OCI-LY7 (cell line): ENCODE measurements around the gene DIAPH2. TPM values are rescaled to one million over a fixed set of nuclear protein-coding genes. Genes with fewer than 3 reads are reported as not detected.

ENCODE experiments used
- BruUV-seq: library from RNA; stranded (reverse); fragments of 400-500 nt; replicated peaks from 2 replicates; lab custom pipeline; 2021; lab: Mats Ljungman, UMichigan
- CTCF ChIA-PET: fragments of 300-600 bp; sonication (Branson Sonifier 250); formaldehyde crosslinking; loops from one replicate; lab custom pipeline; 2022; ENCODE audit warnings: antibody characterized with exemption; ENCODE audit not compliant: unreplicated experiment; lab: Charles Lee
- POLR2A ChIA-PET: fragments of 300-600 bp; sonication (Branson Sonifier 250); formaldehyde crosslinking; loops from one replicate; lab custom pipeline; 2022; ENCODE audit warnings: antibody characterized with exemption; lab: Charles Lee
- DNase-seq: peaks from one replicate; pipeline ENCODE4 v3.0.0-alpha.2; 2015; ENCODE audit warnings: low spot score
- H2AFZ ChIP-seq: fragments of 200-600 bp; sonication (generic), shearing (Covaris generic); 2 replicates; pipeline ENCODE4 v1.6.1; 2014; ENCODE audit warnings: mild to moderate bottlenecking, antibody characterized with exemption, low read length, moderate library complexity
- H3K27ac ChIP-seq: fragments of 200-600 bp; sonication (generic); 2 replicates; pipeline ENCODE4 v1.5.1; 2014; ENCODE audit warnings: mixed run types, low read depth, mild to moderate bottlenecking, moderate library complexity, low read length, inconsistent platforms; ENCODE audit not compliant: poor library complexity, severe bottlenecking
- H3K36me3 ChIP-seq: fragments of 200-600 bp; sonication (generic); 2 replicates; pipeline ENCODE4 v1.6.1; 2014; ENCODE audit warnings: mild to moderate bottlenecking, antibody characterized with exemption, low read length, moderate library complexity, mixed read lengths; ENCODE audit not compliant: insufficient read depth
- H3K4me1 ChIP-seq: fragments of 200-600 bp; sonication (generic); 2 replicates; pipeline ENCODE4 v1.5.1; 2014; ENCODE audit warnings: mild to moderate bottlenecking, low read length; ENCODE audit not compliant: insufficient read depth, poor library complexity, severe bottlenecking
- H3K4me2 ChIP-seq: fragments of 200-600 bp; sonication (generic); 2 replicates; pipeline ENCODE4 v1.6.1; 2014; ENCODE audit warnings: mild to moderate bottlenecking, low read length
- H3K4me3 ChIP-seq: fragments of 200-600 bp; sonication (generic); 2 replicates; pipeline ENCODE4 v1.5.1; 2014; ENCODE audit warnings: mild to moderate bottlenecking, low read depth, low read length; ENCODE audit not compliant: poor library complexity, severe bottlenecking
- H3K79me2 ChIP-seq: fragments of 200-600 bp; sonication (generic); 2 replicates; pipeline ENCODE4 v1.6.1; 2016; ENCODE audit warnings: low read depth, mild to moderate bottlenecking, low read length, moderate library complexity, mixed read lengths; ENCODE audit not compliant: insufficient read depth
- H3K9me2 ChIP-seq: fragments of 200-600 bp; sonication (generic); 2 replicates; pipeline ENCODE4 v1.6.1; 2016; ENCODE audit warnings: mild to moderate bottlenecking, low read length, mixed read lengths; ENCODE audit not compliant: insufficient read depth
- H3K9me3 ChIP-seq: fragments of 200-600 bp; sonication (generic); 2 replicates; pipeline ENCODE4 v1.6.1; 2014; ENCODE audit warnings: mild to moderate bottlenecking, mixed run types, low read length, mixed read lengths
- H4K20me1 ChIP-seq: fragments of 200-600 bp; sonication (generic); 2 replicates; pipeline ENCODE4 v1.6.1; 2014; ENCODE audit warnings: mild to moderate bottlenecking, antibody characterized with exemption, low read length, moderate library complexity, mixed read lengths; ENCODE audit not compliant: insufficient read depth
- EZH2phosphoT487 ChIP-seq: fragments of 200-600 bp; sonication (generic); IDR thresholded peaks from 2 replicates; pipeline ENCODE4 v1.6.1; 2018; ENCODE audit warnings: low read depth, borderline replicate concordance, mild to moderate bottlenecking, mixed run types, antibody characterized with exemption, low read length, moderate library complexity, mixed read lengths
- intact Hi-C: fragments of 100-400 bp; cut with micrococcal nuclease; formaldehyde crosslinking; loops from one replicate; pipeline ENCODE4 v1.10.0; 2022; ENCODE audit not compliant: unreplicated experiment
- total RNA-seq, 2 experiments: library from RNA; depleted of rRNA in 1 of 2; stranded (reverse); fragments of >200 nt in 1 of 2; shearing (Covaris generic) in 1 of 2; gene quantifications; 2 replicates each; pipeline ENCODE4 v1.2.3, GENCODE V29; 2014 to 2022
- TF ChIP-seq, protein P1 (sequence below): fragments of 200-600 bp; sonication (generic); conservative IDR thresholded peaks from 2 replicates; pipeline ENCODE4 v1.5.1; 2014; ENCODE audit warnings: mild to moderate bottlenecking, antibody characterized with exemption, low read length, moderate library complexity, mixed read lengths

Gene DIAPH2
- total RNA-seq, 2 experiments from 2014 or later: 21.3 to 21.5 TPM

DNA sequence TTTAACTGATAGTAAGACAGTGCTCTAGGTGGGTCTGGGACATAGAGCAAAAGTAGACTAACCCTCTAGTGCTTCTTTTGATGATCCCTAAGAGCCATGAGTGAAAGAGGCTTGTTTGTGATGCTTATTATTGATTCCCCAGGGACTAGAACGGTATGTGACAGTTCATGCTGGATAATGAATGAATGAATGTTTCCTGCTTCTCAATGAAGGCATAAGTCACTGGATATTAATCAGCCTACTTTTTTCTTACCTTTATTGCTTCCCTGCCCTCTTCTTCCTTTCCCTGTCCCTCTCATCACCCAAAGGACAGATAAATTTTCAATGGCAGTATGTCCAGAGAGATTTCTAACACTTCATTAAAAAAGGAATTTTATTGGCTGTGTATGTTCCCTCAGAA lies 685.3 kb downstream of the DIAPH2 start:
- Histone ChIP-seq H3K9me3 (no peaks in the 10 kb centered on the region), H3K9me2 (no peaks in the 10 kb centered on the region), H3K27ac (no peak overlapping the region), H3K36me3 (no peaks in the 10 kb centered on the region), H2AFZ (no peak overlapping the region), H3K4me3 (no peak overlapping the region), H3K4me1 (no peaks in the 10 kb centered on the region), H3K79me2 (no peaks in the 10 kb centered on the region), H4K20me1 (no peaks in the 10 kb centered on the region), H3K4me2 (no peak overlapping the region)
- intact Hi-C loops: no loop called here
- no peak for DNase-seq
- TF ChIP-seq EZH2phosphoT487: no peak
- TF ChIP-seq, protein P1, sequence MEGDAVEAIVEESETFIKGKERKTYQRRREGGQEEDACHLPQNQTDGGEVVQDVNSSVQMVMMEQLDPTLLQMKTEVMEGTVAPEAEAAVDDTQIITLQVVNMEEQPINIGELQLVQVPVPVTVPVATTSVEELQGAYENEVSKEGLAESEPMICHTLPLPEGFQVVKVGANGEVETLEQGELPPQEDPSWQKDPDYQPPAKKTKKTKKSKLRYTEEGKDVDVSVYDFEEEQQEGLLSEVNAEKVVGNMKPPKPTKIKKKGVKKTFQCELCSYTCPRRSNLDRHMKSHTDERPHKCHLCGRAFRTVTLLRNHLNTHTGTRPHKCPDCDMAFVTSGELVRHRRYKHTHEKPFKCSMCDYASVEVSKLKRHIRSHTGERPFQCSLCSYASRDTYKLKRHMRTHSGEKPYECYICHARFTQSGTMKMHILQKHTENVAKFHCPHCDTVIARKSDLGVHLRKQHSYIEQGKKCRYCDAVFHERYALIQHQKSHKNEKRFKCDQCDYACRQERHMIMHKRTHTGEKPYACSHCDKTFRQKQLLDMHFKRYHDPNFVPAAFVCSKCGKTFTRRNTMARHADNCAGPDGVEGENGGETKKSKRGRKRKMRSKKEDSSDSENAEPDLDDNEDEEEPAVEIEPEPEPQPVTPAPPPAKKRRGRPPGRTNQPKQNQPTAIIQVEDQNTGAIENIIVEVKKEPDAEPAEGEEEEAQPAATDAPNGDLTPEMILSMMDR: no peak
- no TSS peak for BruUV-seq
- CTCF ChIA-PET: no interaction called here
- POLR2A ChIA-PET: no interaction called here

DNA sequence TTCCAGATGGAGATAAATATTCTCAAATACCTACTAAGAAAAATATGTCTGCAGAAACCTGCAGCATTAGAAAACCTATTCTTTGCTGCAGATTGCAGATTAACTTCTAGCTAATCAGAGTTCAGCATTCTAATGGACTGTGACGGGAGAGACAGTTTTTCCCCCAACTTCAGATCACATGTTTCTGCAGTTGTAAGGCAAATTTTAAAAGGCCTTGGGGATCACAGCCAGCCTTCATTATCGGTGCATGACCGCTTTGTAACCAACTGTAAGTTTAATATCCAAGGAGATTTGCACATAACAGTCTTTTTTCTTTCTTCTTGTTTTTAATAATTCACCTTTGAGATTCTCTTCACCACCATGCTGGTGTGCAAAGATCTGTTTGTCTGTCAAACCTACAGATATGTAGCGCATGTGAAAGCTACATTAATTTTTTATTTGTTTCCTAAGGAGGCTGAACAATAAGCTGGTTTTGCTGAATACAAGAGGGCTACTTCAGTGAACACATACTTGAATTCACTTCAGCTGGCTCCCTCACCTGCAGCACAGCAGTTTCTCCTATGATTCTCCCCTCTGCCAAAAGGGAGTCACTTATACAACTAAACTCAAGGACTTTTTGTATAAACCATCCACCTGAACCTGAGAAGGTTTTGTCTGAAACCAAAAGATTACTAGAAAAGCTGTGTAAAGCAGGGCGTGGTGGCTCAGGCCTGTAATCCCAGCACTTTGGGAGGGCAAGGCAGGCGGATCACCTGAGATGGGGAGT lies 687.5 kb downstream of the DIAPH2 start:
- CTCF ChIA-PET: no interaction called here
- no peak overlapping the region for H3K27ac ChIP-seq
- H3K4me3 ChIP-seq: no peak overlapping the region
- no peak overlapping the region for H3K4me2 ChIP-seq
- H3K79me2 ChIP-seq: no peaks in the 10 kb centered on the region
- TF ChIP-seq EZH2phosphoT487: no peak
- TF ChIP-seq, protein P1: no peak
- POLR2A ChIA-PET: no interaction called here
- H4K20me1 ChIP-seq: no peaks in the 10 kb centered on the region
- H2AFZ ChIP-seq: no peak overlapping the region
- no TSS peak for BruUV-seq
- H3K4me1 ChIP-seq: no peaks in the 10 kb centered on the region
- H3K9me3 ChIP-seq: no peaks in the 10 kb centered on the region
- H3K9me2 ChIP-seq: no peaks in the 10 kb centered on the region
- intact Hi-C loops: no loop called here
- no peaks in the 10 kb centered on the region for H3K36me3 ChIP-seq
- DNase-seq: no peak

DNA sequence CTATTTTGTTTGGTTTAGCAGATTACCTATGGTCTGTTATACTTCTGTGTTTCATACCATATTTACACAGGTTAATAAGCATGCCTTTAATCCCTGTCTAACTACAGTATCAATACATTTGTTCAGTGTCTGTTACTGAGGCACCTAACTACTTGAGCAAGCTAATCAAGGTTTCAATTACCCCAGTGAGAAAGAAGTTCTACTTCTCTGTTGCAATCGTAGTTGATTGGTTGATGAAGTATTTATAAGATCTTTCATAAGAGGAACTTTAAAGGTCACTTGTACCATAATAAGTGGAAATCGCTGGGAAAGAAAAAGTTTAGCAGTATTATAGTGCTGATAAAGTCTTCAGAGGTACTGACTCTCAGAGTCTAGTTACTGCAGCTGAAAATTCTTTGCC lies 689.6 kb downstream of the DIAPH2 start:
- TF ChIP-seq EZH2phosphoT487: no peak
- TF ChIP-seq, protein P1: no peak
- H3K36me3 ChIP-seq: no peaks in the 10 kb centered on the region
- no peak for DNase-seq
- no peak overlapping the region for H3K27ac ChIP-seq
- no peaks in the 10 kb centered on the region for H3K9me2 ChIP-seq
- H3K9me3 ChIP-seq: no peaks in the 10 kb centered on the region
- no peak overlapping the region for H3K4me3 ChIP-seq
- CTCF ChIA-PET: no interaction called here
- no peaks in the 10 kb centered on the region for H4K20me1 ChIP-seq
- BruUV-seq: no TSS peak
- intact Hi-C loops: no loop called here
- POLR2A ChIA-PET: no interaction called here
- H3K4me1 ChIP-seq: no peaks in the 10 kb centered on the region
- H2AFZ ChIP-seq: no peak overlapping the region
- no peaks in the 10 kb centered on the region for H3K79me2 ChIP-seq
- no peak overlapping the region for H3K4me2 ChIP-seq
